HG03039 (cell line): Measurements from ENCODE around the gene NALCN.

Source experiments
- ATAC-seq: cut with Tn5 transposase; IDR thresholded peaks from one replicate; pipeline ENCODE4 v1.9.1; 2021; ENCODE audit warnings: mild to moderate bottlenecking, moderate library complexity; ENCODE audit not compliant: unreplicated experiment

Gene NALCN

DNA sequence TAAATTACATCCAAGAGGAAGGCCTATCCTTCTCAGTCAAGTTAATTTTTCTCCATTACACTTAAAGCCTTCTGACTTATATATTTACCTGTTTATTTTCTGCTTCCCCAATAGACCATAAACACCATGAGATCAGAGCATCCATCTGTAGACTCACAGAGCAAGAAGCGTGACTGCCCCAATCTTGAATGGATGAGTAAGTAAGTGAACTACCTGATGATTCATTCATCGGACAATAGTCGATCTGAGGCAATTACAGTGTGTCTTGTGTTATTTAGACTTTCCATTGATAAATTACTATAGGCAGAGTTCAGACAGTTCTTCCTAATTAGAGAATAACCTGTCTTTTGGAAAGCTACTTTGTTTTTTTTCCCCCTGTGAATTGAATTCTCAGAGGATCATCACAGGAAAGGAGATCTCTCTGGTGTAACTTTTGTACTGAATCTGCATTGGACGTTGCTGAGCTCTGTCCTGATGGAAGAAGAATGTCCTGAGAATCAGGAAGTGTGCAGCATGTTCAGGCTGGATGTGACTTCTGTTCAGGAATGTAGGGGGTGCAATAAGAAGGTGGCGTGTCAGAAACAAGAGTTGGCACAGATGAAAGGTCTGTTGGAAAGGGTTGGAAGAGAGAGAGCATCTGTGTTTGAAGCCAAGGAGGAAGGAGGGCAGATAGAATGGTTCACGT is 367.0 kb downstream of the NALCN start:
- no peak for ATAC-seq

DNA sequence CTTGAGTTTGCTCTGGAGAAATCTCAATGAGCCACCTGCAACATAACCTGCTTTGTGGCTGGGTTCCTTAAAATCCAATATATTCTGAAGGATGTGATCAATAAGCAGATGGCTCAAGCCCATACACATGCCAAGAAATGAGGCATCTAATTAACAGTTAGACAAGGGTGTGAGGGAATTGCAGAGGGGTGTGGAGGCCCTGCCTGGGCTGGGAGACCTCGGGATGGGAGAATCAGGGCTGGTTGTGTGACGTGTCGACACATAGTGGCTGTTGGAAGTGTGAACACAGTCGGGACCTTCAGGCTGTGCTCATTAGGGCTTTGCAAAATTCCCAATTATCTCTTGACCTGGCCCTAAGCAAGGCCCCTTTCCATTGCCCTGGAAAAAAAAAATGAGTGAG is 379.8 kb downstream of the NALCN start:
- ATAC-seq, result no peak

DNA sequence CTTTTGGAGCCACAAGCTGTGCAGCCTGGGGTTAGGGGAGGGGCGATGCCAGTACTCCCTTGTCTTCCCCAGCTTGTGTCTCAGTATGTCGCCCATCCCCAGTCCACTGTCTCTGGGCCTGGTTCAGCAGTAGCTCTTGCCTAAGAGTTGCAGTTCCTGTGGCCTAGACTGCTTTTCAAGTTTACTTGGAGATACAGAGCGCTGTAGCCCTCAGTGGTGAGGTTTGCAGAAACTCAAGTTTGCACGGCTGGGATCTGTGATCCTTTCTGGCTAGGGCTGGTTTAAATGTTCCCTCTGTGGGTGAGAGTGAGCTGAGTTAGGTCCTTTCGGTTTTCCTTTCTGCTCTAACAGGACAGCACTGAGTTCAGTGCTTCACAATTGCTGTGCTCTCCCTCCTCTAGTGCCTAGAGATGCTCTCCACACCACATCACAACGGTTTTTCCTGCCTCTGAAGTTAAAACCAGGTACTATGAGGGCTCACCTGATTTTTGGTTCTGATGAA is 381.1 kb downstream of the NALCN start:
- ATAC-seq, result no peak

- no peak for ATAC-seq
Measured at GRCh38 chr13:101026736-101027398, 389.4 kb downstream of the NALCN start.

DNA sequence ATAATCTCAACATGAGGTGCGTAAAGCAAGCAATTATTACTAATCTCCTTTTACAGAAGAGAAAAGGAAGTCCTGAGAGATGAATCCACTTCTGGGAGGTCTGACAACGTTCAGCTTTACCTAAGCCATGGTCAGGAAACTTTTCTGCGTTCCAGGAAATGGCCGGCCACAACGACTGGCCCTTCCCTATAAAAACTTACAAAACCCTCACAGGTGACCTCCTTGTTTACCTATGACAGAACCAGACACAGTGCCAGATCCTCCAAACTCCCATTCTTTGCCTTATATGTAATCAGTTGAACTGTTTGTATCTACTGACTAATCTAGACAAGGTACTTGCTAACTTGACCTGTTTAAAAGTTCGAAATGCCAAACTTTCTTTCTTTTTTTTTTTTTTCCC is 390.0 kb downstream of the NALCN start:
- no peak for ATAC-seq

GRCh38 chr13:101025925-101026324 is 390.4 kb downstream of the NALCN start:
- ATAC-seq, result no peak

DNA sequence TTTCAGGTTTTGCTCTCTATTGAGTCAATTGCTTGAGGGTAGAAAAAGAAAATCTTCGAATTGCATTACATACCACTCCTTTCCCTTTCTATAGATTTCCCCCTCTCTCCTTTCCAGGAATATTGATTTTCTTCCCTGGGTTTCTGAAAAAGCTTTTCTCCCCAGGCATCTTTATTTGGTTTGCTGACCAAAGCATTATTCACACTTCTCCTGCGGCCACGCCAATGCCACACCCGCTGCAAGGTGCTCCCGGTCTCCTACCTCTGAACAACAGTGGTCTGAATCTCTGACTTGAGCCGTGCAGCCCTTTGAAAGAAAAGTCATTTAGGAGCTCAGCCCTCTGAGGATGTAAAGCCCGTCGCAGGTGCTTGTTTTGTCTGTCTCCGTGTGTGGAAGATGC is 390.8 kb downstream of the NALCN start:
- ATAC-seq, result no peak

- ATAC-seq, result no peak
Measured at GRCh38 chr13:101019126-101019525, 397.2 kb downstream of the NALCN start.

DNA sequence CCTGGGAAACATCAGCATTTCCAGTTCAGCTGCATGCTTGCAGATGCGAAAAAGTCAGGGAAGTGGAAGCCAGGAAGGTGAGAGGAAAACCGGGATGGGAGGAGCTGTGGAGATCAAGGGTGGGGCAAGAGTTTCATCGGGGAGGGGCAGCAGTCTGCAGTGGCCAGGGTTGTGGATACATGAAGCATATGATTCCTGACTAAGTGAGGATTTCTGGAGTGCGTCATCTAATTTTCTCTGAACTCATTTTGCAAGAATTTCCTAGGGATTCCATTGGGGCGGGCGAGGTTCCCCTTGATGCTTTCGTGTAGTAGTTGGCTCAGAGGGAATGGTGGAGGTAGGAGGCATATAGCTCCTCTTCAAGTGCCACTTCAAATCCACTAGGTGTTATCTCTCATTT is 397.6 kb downstream of the NALCN start:
- ATAC-seq, result no peak

- ATAC-seq, result no peak
Measured at GRCh38 chr13:101017123-101017872, 399.0 kb downstream of the NALCN start.

DNA sequence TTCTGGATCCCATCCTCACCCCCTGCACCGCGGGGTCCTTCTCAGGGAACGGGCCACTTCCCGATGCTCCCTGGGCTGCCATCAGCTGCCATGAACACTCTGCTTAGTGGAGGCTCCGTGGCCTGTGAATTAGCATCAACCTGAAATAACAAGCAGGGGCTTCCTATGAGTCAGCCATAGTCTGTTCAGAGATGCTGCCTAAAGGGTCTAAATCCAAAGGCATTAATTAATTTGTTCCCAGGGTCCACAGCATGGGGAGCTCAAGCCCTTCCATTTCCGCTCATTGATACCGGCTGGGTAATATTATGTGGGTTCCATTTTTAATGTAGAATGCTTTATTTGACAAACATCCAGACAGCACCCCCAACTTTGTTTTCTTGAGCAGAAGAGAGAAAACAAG is 399.8 kb downstream of the NALCN start:
- no peak for ATAC-seq

GRCh38 chr13:101013245-101013644 is 403.1 kb downstream of the NALCN start:
- no peak for ATAC-seq

GRCh38 chr13:101010100-101010499 is 406.2 kb downstream of the NALCN start:
- ATAC-seq, result no peak

DNA sequence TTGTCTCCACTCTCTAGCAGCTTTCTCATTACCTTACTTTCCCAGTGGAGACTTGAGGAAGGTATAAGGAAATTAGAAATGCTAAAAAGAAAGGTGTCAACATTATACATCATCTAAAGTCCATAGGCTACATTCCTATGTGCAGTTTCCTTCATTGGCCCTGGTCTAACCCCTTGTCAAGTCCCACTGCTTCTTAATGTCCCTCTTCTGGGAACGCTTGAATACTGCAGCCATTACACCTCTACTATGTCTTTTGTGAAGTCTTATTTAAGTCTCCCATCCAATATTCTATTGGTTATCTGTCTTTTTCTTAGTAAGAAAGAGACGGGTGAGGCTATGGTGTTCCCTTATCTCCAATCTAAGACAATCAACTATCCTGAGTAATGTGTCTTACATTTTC is 409.1 kb downstream of the NALCN start:
- ATAC-seq, result no peak
